Peyer's patch (tissue), 4 donors: ENCODE results near the gene CDC123. TPM values are rescaled to one million over a fixed set of nuclear protein-coding genes. Genes with fewer than 3 reads are reported as not detected.
A peak's percentile ranks its signal among the peaks of the same experiment; 100 is the strongest.
"Not testable (repeated sequence)": the region's sequence is repeated elsewhere in the genome, so short reads cannot be mapped to it uniquely, and the experiment has no call there.

Source experiments
- DNase-seq, 3 donors: peaks; one replicate each; pipeline ENCODE4 v3.0.0-alpha.2; 2017 to 2019
- H3K27ac ChIP-seq, 4 donors: fragments of 200-600 bp; sonication (generic); one replicate each; pipeline ENCODE4 v1.5.1; 2016 to 2019
- H3K27me3 ChIP-seq, 2 donors: fragments of 200-600 bp; sonication (generic); one replicate each; pipeline ENCODE4 v1.5.1; 2019
- H3K36me3 ChIP-seq, 3 donors: fragments of 200-600 bp; sonication (generic); one replicate each; pipeline ENCODE4 v1.5.1; 2016 to 2019
- H3K4me1 ChIP-seq, 4 donors: fragments of 200-600 bp; sonication (generic); one replicate each; pipeline ENCODE4 v1.5.1; 2016 to 2019
- H3K4me3 ChIP-seq, 4 donors: fragments of 200-600 bp; sonication (generic); 1 replicate in 3 of 4; 2 replicates in 1 of 4; pipeline ENCODE4 v1.5.1; 2016 to 2019; ENCODE audit warnings: mild to moderate bottlenecking in 1 of 4
- H3K9me3 ChIP-seq, 4 donors: fragments of 200-600 bp; sonication (generic); one replicate each; pipeline ENCODE4 v1.5.1; 2016 to 2019; ENCODE audit warnings: mild to moderate bottlenecking in 1 of 4
- POLR2A ChIP-seq, 2 donors: fragments of 450-650 bp; IDR thresholded peaks; one replicate each; pipeline ENCODE4 v1.5.1; 2017; ENCODE audit warnings: antibody characterized with exemption in 2 of 2, mild to moderate bottlenecking in 2 of 2, moderate library complexity in 2 of 2
- total RNA-seq, 4 donors: library from RNA; depleted of rRNA; stranded (reverse); fragments of >200 nt; gene quantifications; one replicate each; pipeline ENCODE4 v1.1.0, GENCODE V29; 2016
- TF ChIP-seq, protein P1 (sequence below), 6 experiments: fragments of 450-650 bp in 4 of 6; fragments of 200-600 bp in 2 of 6; sonication (generic) in 1 of 6; IDR thresholded peaks; one replicate each; pipeline ENCODE4 v1.5.1; 2017 to 2019; ENCODE audit warnings: antibody characterized with exemption in 6 of 6, mild to moderate bottlenecking in 3 of 6, moderate library complexity in 1 of 6

Gene CDC123
- total RNA-seq, 4 donors from 2014 or later, result 52.0 to 77.4 (median 62.0) TPM

DNA sequence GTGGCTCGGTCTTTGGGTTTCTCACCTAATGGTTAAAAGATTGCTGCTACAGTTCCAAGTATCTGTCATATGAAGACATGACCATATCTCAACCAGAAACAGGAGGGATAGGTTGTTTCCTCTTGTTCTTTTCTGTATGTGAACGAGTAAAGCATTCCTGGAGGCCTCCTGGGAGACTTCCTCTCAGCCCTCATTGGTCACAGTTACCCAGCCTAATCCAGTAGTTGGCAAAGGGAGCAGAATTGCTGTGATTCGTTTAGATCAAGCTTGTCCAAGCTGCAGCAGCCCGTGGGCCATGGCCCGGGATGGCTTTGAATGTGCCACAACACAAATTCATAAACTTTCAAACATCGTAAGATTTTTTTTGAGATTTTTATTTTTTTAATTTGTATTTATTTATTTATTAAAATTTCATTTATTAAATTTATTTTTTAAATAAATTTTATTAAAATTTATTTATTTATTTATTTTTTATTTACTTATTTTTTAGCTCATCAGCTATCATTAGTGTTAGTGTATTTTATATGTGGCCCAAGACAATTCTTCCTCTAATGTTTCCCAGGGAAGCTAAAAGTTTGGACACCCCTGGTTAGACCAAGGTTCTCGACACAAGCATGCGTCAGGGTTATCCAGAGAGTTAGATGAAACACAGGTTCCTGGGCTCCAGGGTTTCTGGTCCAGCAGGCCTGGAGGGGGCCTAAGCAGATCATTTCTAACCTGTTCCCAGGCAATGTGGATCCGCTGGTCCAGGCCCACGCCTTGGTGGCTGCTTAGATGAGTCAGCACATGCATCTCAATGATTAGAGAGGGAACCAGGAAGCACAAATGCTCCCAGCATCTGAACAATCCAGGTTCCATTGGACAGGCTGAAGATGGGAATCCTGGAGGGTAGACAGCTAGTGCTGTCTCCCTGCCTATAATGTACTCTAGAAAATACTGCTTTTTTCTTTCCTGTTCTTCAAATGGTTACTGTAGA, 25.6 kb downstream of the CDC123 start:
- Histone ChIP-seq H3K36me3 (peaks cover 0 to 53% (median 3%) of the 10 kb centered on the region in 3 donors), H3K27me3 (no peaks in the 10 kb centered on the region), H3K4me3 (no peak overlapping the region), H3K9me3 (no peaks in the 10 kb centered on the region), H3K4me1 (no peaks in the 10 kb centered on the region), H3K27ac (peak overlapping the region in 1 of 4 donors; percentile 3)
- no peak for DNase-seq
- no peak for TF ChIP-seq POLR2A (IDR thresholded peaks at IDR 0.05)
- TF ChIP-seq, protein P1, sequence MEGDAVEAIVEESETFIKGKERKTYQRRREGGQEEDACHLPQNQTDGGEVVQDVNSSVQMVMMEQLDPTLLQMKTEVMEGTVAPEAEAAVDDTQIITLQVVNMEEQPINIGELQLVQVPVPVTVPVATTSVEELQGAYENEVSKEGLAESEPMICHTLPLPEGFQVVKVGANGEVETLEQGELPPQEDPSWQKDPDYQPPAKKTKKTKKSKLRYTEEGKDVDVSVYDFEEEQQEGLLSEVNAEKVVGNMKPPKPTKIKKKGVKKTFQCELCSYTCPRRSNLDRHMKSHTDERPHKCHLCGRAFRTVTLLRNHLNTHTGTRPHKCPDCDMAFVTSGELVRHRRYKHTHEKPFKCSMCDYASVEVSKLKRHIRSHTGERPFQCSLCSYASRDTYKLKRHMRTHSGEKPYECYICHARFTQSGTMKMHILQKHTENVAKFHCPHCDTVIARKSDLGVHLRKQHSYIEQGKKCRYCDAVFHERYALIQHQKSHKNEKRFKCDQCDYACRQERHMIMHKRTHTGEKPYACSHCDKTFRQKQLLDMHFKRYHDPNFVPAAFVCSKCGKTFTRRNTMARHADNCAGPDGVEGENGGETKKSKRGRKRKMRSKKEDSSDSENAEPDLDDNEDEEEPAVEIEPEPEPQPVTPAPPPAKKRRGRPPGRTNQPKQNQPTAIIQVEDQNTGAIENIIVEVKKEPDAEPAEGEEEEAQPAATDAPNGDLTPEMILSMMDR (IDR thresholded peaks at IDR 0.05), result no peak

DNA sequence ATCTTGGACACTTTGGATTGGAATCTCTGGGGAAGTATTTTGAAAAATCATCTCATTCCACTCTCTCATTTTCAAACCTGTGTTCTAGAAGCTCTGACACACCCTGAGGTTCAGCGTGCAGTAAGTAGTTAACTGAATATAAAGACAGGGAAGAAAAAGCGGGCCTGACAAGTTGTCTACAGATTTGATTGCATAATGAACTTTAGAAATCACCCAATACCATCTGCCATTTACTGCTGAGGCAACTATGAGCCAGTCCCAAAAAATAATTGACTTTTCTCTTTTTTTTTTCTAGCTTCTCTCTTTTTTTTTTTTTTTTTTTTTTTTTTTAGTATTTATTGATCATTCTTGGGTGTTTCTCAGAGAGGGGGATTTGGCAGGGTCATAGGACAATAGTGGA, 29.5 kb downstream of the CDC123 start:
- H3K9me3 ChIP-seq, result no peaks in the 10 kb centered on the region
- H3K4me3 ChIP-seq, result no peak overlapping the region
- no peak overlapping the region for H3K27ac ChIP-seq
- no peaks in the 10 kb centered on the region for H3K4me1 ChIP-seq
- no peak for TF ChIP-seq POLR2A (IDR thresholded peaks at IDR 0.05)
- H3K36me3 ChIP-seq, result peaks cover 0 to 51% (median 0%) of the 10 kb centered on the region in 3 donors
- no peak for DNase-seq
- H3K27me3 ChIP-seq, result no peaks in the 10 kb centered on the region

DNA sequence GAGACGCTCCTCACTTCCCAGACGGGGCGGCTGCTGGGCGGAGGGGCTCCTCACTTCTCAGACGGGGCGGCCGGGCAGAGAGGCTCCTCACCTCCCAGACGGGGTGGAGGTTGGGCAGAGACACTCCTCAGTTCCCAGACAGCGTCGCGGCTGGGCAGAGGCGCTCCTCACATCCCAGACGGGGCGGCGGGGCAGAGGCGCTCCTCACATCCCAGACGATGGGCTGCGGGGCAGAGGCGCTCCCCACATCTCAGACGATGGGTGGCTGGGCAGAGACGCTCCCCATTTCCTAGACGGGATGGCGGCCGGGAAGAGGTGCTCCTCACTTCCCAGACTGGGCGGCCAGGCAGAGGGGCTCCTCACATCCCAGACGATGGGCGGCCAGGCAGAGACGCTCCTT, 30.4 kb downstream of the CDC123 start:
- H3K4me1 ChIP-seq, H3K27ac ChIP-seq, DNase-seq, H3K4me3 ChIP-seq, H3K9me3 ChIP-seq, H3K27me3 ChIP-seq: not testable (repeated sequence)
- peaks cover 0 to 57% (median 0%) of the 10 kb centered on the region in 3 donors for H3K36me3 ChIP-seq

DNA sequence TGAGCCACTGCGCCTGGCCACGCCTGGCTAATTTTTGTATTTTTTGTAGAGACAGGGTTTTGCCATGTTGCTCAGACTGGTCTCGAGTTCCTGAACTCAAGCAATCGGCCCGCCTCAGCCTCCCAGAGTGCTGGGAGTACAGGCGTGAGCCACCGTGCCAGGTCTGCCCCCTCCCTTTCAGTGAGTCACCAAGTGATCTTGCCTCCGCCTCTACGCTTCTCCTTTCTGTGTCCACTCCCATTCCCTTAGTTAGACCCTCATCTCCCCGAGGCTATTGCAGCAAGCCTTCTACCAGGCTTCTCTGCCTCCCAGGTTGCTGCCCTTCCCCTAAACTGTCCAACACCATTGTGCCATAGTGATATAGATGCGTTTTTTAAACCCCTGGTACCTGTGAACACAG, 32.9 kb downstream of the CDC123 start:
- Histone ChIP-seq H3K9me3 (no peaks in the 10 kb centered on the region), H3K27me3 (no peaks in the 10 kb centered on the region), H3K4me3 (no peak overlapping the region), H3K36me3 (peaks cover 0 to 65% (median 0%) of the 10 kb centered on the region in 3 donors), H3K4me1 (no peaks in the 10 kb centered on the region), H3K27ac (no peak overlapping the region)
- DNase-seq, result no peak
- TF ChIP-seq, protein P1 (IDR thresholded peaks at IDR 0.05), result no peak
- no peak for TF ChIP-seq POLR2A (IDR thresholded peaks at IDR 0.05)

DNA sequence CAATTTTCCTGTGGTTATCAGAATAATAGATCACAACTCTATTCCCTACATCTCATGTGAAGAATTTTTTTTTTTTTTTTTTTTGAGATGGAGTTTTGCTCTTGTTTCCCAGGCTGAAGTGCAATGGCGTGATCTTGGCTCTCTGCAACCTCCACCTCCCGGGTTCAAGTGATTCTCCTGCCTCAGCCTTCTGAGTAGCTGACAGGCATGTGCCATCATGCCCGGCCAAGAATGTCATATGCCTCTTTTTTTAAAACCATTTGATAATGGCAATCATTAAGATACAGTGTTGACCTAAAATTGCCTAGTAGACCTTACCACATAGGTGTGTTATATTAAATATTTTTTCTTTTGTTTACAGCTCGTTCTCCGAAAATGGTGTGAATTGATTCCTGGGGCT, 38.7 kb downstream of the CDC123 start:
- DNase-seq, H3K27ac ChIP-seq, H3K4me1 ChIP-seq, H3K4me3 ChIP-seq, H3K9me3 ChIP-seq, H3K27me3 ChIP-seq: not testable (repeated sequence)
- H3K36me3 ChIP-seq, result peaks cover 0 to 92% (median 0%) of the 10 kb centered on the region in 3 donors

DNA sequence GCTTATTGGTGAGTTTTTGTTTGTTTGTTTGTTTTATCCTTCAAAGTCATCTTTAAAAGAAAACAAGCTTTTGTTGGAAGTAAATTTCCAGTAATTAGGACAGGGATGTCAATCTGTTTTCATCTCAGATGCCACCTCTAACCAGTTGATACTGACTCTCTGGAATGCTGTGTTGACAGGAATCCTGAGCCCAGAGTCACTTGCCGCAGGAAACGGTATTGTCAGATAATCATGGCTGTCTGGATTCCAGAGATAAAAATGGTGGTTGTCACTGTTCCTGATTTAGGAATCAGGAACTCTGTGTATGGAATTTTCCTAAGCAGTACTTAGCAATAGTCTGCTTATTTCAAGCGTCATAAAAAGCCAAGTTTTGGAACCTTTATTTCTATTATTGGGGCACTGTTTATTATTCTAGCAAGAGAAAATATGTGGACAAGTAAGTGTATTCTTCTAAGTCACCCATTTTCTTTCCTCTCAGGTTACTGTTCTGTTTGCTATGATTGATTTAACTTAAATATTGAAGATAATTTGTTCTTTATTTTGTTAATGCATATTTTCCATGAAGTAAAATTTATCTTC, 39.2 kb downstream of the CDC123 start:
- Histone ChIP-seq H3K27ac (no peak overlapping the region), H3K36me3 (peaks cover 0 to 89% (median 0%) of the 10 kb centered on the region in 3 donors)

More for the DNA sequence above, 39.2 kb downstream of the CDC123 start:
- Histone ChIP-seq H3K4me3 (no peak overlapping the region), H3K27me3 (no peaks in the 10 kb centered on the region), H3K9me3 (no peaks in the 10 kb centered on the region), H3K4me1 (no peaks in the 10 kb centered on the region)
- no peak for DNase-seq
- no peak for TF ChIP-seq POLR2A (IDR thresholded peaks at IDR 0.05)
- TF ChIP-seq, protein P1 (IDR thresholded peaks at IDR 0.05), result no peak
